AG04449 (cell line): ENCODE data around the gene PRPSAP1.

ENCODE experiments used
- CTCF ChIA-PET: fragments of 350-600 bp; formaldehyde crosslinking; extraction: SDS; loops from one replicate; lab custom pipeline; 2021; ENCODE audit warnings: antibody characterized with exemption; lab: Yijun Ruan, JAX
- POLR2A ChIA-PET: fragments of 400-600, 350-600 bp; formaldehyde crosslinking; extraction: SDS; loops from one replicate; lab custom pipeline; 2020; ENCODE audit warnings: antibody characterized with exemption, inconsistent platforms; lab: Yijun Ruan, JAX
- DNase-seq: peaks from one replicate; pipeline ENCODE4 v3.0.0-alpha.2; 2010; ENCODE audit warnings: low read depth, low spot score
- H3K4me3 ChIP-seq: 2 replicates; pipeline ENCODE4 v1.5.1; 2011; ENCODE audit warnings: low read depth, mild to moderate bottlenecking, control low read depth, low read length
- TF ChIP-seq, protein P1 (sequence below): IDR thresholded peaks from one replicate; pipeline ENCODE4 v1.5.1; 2011; ENCODE audit warnings: mild to moderate bottlenecking, moderate library complexity, low read length, control low read depth, inconsistent platforms; ENCODE audit not compliant: insufficient read depth; ENCODE audit errors: missing control alignments

PRPSAP1 gene

DNA sequence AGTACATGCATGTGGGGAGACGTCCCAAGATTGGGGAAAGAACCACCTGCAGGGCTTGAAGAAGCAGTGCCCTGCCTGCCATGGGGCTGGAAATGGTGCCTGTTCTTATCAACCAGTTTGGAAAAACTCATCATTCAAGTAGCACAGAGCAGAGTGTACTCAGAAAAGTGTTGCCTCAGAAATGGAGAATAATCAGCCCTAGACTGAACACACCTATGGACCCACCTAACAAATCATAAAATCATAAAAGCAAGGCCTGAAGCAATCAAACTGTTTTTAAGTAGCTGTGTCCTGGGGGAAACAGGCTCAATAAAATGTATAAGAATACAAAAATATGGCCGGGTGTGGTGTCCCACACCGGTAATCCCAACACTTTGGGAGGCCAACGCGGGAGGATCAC, 56.8 kb downstream of the PRPSAP1 start:
- ChIA-PET POLR2A (no interaction called here), CTCF (interaction anchor here (1.3 to 21.0 kb wide), 6 partner anchors 10 to 178 kb away, joined by 3 to 851 read pairs (median 26); partner anchors contain the start of gene SPHK1)
- TF ChIP-seq, protein P1, sequence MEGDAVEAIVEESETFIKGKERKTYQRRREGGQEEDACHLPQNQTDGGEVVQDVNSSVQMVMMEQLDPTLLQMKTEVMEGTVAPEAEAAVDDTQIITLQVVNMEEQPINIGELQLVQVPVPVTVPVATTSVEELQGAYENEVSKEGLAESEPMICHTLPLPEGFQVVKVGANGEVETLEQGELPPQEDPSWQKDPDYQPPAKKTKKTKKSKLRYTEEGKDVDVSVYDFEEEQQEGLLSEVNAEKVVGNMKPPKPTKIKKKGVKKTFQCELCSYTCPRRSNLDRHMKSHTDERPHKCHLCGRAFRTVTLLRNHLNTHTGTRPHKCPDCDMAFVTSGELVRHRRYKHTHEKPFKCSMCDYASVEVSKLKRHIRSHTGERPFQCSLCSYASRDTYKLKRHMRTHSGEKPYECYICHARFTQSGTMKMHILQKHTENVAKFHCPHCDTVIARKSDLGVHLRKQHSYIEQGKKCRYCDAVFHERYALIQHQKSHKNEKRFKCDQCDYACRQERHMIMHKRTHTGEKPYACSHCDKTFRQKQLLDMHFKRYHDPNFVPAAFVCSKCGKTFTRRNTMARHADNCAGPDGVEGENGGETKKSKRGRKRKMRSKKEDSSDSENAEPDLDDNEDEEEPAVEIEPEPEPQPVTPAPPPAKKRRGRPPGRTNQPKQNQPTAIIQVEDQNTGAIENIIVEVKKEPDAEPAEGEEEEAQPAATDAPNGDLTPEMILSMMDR, result no peak
- H3K4me3 ChIP-seq, result no peak overlapping the region
- DNase-seq, result no peak

DNA sequence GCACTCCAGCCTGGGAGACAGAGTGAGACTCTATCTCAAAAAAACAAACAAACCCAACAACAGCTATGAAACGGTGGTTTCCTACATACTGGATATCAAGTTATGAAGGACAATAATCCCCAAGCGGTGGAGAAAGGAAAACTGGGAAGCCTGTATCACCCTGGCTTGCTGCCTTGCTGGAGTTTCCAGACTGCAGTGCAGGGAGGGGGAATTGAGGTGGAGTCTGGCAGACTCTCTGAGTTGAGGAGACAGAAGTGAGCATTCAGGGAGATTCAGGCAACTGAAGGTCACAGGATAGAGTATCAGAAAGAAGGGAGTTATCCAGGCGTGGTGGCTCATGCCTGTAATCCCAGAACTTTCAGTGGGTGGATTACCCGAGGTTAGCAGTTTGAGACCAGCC, 57.5 kb downstream of the PRPSAP1 start:
- no peak overlapping the region for H3K4me3 ChIP-seq
- CTCF ChIA-PET, result interaction anchor here (1.6 to 21.0 kb wide), 4 partner anchors 15 to 282 kb away, joined by 5 to 851 read pairs (median 53); partner anchors contain the start of gene SPHK1
- TF ChIP-seq, protein P1, result no peak
- no peak for DNase-seq
- POLR2A ChIA-PET, result no interaction called here

DNA sequence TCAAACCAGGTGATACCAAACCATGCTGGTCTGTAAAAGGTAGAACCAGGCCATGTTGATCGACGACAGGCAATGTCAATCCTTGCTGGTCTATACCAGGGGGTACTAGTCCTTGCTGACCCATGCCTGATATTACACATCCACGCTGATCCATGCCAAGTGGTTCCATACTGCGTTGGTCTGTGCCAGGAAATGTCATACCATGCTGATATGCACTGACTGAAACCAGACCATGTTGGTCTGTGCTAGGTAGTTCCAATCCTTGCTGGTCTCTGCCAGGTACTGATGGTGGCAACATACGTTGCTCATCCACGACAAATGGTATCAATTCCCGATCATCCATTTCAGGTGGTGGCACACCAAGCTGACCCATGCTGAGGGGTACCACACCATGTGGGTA, 60.6 kb downstream of the PRPSAP1 start:
- CTCF ChIA-PET, result interaction anchor here (2.4 to 21.0 kb wide), 3 partner anchors 11 to 103 kb away, joined by 7 to 851 read pairs (median 89); partner anchors contain the start of gene SPHK1
- no peak for DNase-seq
- TF ChIP-seq, protein P1, result no peak
- POLR2A ChIA-PET, result no interaction called here
- H3K4me3 ChIP-seq, result no peak overlapping the region

DNA sequence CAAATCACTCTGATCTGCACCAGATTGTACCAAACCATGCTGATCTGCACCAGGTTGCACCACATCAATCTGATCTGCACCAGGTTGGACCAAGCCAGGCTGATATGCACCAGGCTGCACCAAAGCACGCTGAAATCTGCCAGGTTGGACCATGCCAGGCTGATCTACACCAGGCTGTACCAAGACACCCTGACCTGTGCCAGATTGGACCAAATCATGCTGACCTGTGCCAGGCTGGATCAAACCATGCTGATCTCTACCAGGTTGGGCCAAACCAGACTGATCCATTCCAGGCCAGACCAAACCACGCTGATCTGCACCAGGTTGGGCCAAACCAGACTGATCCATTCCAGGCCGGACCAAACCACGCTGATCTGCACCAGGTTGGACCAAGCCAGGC, 61.1 kb downstream of the PRPSAP1 start:
- TF ChIP-seq, protein P1, result no peak
- no peak for DNase-seq
- H3K4me3 ChIP-seq, result no peak overlapping the region
- ChIA-PET CTCF (no interaction called here), POLR2A (no interaction called here)

DNA sequence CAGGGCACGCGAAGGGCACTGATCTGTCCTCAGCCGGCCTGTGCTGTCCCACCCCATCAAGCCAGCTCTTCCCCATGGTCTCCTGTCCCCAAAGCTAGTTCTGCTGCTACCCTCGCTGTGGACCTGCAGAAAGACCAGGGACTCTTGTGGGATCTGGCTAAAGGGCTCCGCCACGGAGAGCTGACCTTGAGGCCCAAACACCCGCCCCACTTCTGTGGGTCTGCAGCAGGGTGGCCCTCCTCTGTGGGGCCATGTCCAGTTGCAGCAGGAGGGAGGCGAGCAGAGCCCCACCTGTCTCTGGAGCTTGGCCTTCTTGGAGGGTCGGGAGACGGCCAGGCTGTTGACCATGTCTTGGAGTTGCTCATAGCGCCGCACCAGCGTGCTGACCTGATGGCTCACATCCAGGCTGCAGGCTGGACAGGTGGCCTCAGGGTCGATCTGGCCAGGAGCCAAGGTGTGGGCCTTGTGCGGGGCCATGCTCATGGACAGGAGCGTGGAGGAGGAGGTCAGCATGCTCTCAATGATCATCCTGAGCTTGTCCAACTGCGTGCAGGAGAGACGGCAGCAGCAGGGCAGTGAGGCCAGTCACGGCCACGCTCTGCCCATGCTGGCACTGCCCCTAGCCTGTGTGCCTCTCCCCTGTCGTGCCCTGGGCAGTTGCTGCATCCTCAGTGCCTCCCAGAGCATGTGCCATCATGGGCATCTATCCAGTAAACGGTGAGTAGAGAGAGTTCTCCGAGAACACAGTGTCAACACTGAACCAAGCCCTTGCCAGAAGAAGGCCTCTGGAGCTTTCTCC, 71.9 kb downstream of the PRPSAP1 start:
- ChIA-PET POLR2A (no interaction called here), CTCF (interaction anchor here (0.7 to 9.0 kb wide), 11 partner anchors 8 to 276 kb away, joined by 3 to 292 read pairs (median 6); partner anchors contain the start of genes SPHK1 and UBALD2)
- TF ChIP-seq, protein P1, result no peak
- no peak overlapping the region for H3K4me3 ChIP-seq
- DNase-seq, result no peak

DNA sequence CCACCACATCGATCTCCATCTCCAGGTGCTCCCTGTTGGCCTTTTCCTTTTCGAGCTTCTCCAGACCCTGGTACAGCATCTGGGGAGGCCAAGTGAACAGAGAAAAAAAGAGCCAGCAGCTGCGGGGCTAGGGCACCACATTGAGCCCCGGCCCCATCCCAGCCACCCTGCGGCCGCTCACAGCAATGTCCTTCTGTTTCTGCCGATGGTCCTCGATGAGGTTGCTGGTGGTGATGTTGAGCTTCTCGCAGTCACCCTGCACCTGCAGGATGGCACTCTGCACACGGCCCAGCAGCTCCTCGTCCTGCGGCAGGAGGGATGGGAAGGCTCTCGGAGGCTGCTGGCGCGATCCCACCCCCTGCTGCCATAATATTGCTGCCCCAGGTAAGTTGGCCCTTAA, 73.1 kb downstream of the PRPSAP1 start:
- H3K4me3 ChIP-seq, result no peak overlapping the region
- TF ChIP-seq, protein P1, result no peak
- POLR2A ChIA-PET, result no interaction called here

More for the DNA sequence above, 73.1 kb downstream of the PRPSAP1 start:
- CTCF ChIA-PET, result interaction anchor here (0.7 to 9.0 kb wide), 27 partner anchors 8 to 321 kb away, joined by 3 to 292 read pairs (median 6); partner anchors contain the start of genes CDK3, FOXJ1, SPHK1 and UBALD2
- no peak for DNase-seq
